T-helper 2 cell treated with Interferon-gamma antibody and Interleukin-4, amounts not matched to agents 5 μg/mL and 100 μg/mL, for 36 hours (primary cell): ENCODE data around the gene RAB31.

Source experiments
- DNase-seq: peaks from one replicate; pipeline ENCODE4 v3.0.0; 2021; ENCODE audit warnings: low spot score
- H3K27ac Mint-ChIP-seq: one replicate; pipeline ENCODE4 v1.8.0; 2021; ENCODE audit warnings: mild to moderate bottlenecking, mixed read lengths
- H3K27me3 Mint-ChIP-seq: one replicate; pipeline ENCODE4 v1.8.0; 2021; ENCODE audit warnings: low read depth, mixed read lengths
- H3K36me3 Mint-ChIP-seq: one replicate; pipeline ENCODE4 v1.8.0; 2021; ENCODE audit warnings: low read depth, mixed read lengths
- H3K4me1 Mint-ChIP-seq: one replicate; pipeline ENCODE4 v1.8.0; 2021; ENCODE audit warnings: low read depth, mixed read lengths
- H3K4me3 Mint-ChIP-seq: one replicate; pipeline ENCODE4 v1.8.0; 2022; ENCODE audit warnings: mild to moderate bottlenecking, moderate library complexity, mixed read lengths
- H3K9me3 Mint-ChIP-seq: one replicate; pipeline ENCODE4 v1.8.0; 2021; ENCODE audit warnings: mixed read lengths

RAB31 gene

DNA sequence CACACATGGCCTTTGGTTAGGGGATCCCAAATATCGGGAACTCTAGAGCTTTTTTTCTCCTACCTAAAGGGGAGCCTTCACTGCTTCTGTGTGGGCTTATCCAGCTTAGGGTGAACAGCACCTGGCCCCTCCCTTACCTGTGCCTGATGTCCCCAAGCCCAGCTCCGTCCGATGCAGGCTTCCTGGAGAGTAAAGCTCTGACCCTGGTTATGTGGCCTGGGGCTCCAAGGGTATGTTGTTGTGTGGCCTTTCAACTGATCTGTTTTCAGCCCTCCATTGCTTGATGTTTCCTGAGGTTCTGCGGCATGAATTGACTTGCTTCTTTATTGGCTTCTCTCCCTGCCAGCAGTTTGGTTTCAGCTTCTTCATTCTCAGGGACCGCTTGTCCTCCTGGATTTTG, 66.0 kb downstream of the RAB31 start:
- H3K27ac Mint-ChIP-seq: no peak overlapping the region
- H3K4me3 Mint-ChIP-seq: no peak overlapping the region
- peaks cover 35% of the 10 kb centered on the region for H3K27me3 Mint-ChIP-seq
- H3K36me3 Mint-ChIP-seq: no peaks in the 10 kb centered on the region
- H3K4me1 Mint-ChIP-seq: peaks cover 1% of the 10 kb centered on the region
- no peaks in the 10 kb centered on the region for H3K9me3 Mint-ChIP-seq
- no peak for DNase-seq

DNA sequence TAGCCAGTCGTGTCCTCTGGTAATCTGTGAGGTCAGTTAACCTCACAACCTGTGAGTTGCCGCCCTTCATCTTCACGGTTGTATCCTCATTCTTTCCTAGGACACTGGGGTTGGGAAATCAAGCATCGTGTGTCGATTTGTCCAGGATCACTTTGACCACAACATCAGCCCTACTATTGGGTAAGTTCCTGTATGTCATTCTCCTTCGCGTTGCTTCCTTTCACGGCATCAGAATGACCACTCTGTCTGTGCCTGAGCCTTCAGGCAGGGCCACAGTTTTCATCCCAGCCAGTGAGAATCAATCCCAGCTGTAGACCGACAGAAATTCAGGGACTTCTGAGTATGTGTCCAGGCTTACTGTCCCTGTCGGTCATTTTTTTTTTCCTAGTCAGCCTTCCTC, 67.1 kb downstream of the RAB31 start:
- Mint-ChIP-seq H3K4me3 (no peak overlapping the region), H3K27me3 (peaks cover 24% of the 10 kb centered on the region), H3K36me3 (no peaks in the 10 kb centered on the region), H3K4me1 (peaks cover 1% of the 10 kb centered on the region), H3K9me3 (no peaks in the 10 kb centered on the region), H3K27ac (no peak overlapping the region)
- no peak for DNase-seq

DNA sequence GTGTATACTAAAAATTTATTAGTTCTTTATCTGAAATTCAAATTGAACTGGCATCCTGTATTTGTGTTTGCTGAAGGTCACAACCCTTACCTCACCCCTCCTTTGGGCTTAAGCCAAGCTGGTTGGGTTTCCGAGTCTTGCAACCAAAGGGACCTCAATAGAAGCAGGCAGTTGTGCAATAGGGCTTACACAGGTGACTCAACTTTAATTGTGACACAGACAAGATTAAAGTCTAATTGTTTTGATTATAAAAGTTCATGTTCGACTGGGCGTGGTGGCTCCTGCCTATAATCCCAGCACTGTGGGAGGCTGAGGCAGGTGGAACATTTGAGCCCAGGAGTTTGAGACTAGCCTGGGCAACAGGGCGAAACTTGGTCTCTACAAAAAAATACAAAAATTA, 71.5 kb downstream of the RAB31 start:
- Mint-ChIP-seq H3K4me3 (no peak overlapping the region), H3K4me1 (peaks cover 3% of the 10 kb centered on the region), H3K36me3 (no peaks in the 10 kb centered on the region), H3K27ac (no peak overlapping the region), H3K9me3 (no peaks in the 10 kb centered on the region), H3K27me3 (peaks cover 7% of the 10 kb centered on the region)
- no peak for DNase-seq

- no peak for DNase-seq
- Mint-ChIP-seq H3K9me3 (no peaks in the 10 kb centered on the region), H3K4me3 (no peak overlapping the region), H3K27ac (no peak overlapping the region), H3K4me1 (peaks cover 8% of the 10 kb centered on the region), H3K36me3 (no peaks in the 10 kb centered on the region), H3K27me3 (peaks cover 18% of the 10 kb centered on the region)
Observed at GRCh38 chr18:9782073-9782857, 74.2 kb downstream of the RAB31 start.

- H3K4me1 Mint-ChIP-seq: peaks cover 8% of the 10 kb centered on the region
- no peaks in the 10 kb centered on the region for H3K9me3 Mint-ChIP-seq
- peaks cover 26% of the 10 kb centered on the region for H3K27me3 Mint-ChIP-seq
- no peak overlapping the region for H3K4me3 Mint-ChIP-seq
- no peaks in the 10 kb centered on the region for H3K36me3 Mint-ChIP-seq
- no peak overlapping the region for H3K27ac Mint-ChIP-seq
- no peak for DNase-seq
Observed at GRCh38 chr18:9786631-9787030, 78.5 kb downstream of the RAB31 start.

- H3K27ac Mint-ChIP-seq: no peak overlapping the region
- peaks cover 8% of the 10 kb centered on the region for H3K4me1 Mint-ChIP-seq
- H3K4me3 Mint-ChIP-seq: no peak overlapping the region
- DNase-seq: no peak
- H3K36me3 Mint-ChIP-seq: no peaks in the 10 kb centered on the region
- H3K9me3 Mint-ChIP-seq: no peaks in the 10 kb centered on the region
- H3K27me3 Mint-ChIP-seq: peaks cover 26% of the 10 kb centered on the region
Observed at GRCh38 chr18:9787036-9787435, 78.9 kb downstream of the RAB31 start.

DNA sequence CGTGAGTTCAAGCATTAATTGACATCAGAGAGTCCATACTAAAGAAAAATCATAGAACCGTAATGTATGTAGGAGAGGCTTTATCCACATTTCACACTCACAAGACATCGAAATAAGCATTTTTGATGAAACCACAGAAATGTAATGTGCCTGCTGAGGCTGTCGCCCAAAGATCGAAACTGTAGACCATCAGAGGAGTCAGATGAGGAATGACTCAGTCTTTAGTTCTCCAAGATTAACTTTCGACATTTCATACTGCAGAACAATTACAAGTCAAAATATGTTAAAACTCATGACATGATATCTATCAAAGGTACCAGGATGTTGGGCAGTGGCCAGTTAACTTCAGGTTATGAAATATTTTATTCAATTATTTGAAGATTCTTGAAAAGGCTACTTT, 79.6 kb downstream of the RAB31 start:
- DNase-seq: no peak
- H3K4me1 Mint-ChIP-seq: peaks cover 8% of the 10 kb centered on the region
- no peaks in the 10 kb centered on the region for H3K36me3 Mint-ChIP-seq
- H3K9me3 Mint-ChIP-seq: no peaks in the 10 kb centered on the region
- H3K27ac Mint-ChIP-seq: no peak overlapping the region
- H3K4me3 Mint-ChIP-seq: no peak overlapping the region
- H3K27me3 Mint-ChIP-seq: peaks cover 26% of the 10 kb centered on the region

DNA sequence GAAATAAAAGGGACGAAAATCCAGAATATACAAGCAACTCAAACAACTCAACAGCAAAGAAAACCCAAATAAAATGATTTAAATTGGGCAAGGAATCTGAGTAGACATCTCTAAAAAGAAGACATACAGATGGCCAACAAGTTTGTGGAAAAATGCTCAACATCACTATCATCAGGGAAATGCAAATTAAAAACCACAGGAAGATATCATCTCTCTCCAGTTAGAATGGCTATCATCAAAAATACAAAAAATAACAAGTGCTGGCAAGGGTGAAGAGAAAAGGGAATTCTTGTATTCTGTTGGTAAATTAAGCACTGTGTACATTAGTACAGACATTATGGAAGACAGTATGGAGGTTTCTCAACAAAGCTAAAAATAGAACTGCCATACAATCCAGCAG, 80.0 kb downstream of the RAB31 start:
- no peaks in the 10 kb centered on the region for H3K9me3 Mint-ChIP-seq
- H3K4me3 Mint-ChIP-seq: no peak overlapping the region
- no peaks in the 10 kb centered on the region for H3K36me3 Mint-ChIP-seq
- peaks cover 26% of the 10 kb centered on the region for H3K27me3 Mint-ChIP-seq
- no peak for DNase-seq
- H3K4me1 Mint-ChIP-seq: peaks cover 5% of the 10 kb centered on the region
- H3K27ac Mint-ChIP-seq: no peak overlapping the region

- no peak for DNase-seq
- peaks cover 26% of the 10 kb centered on the region for H3K27me3 Mint-ChIP-seq
- H3K4me1 Mint-ChIP-seq: peaks cover 5% of the 10 kb centered on the region
- H3K27ac Mint-ChIP-seq: no peak overlapping the region
- no peaks in the 10 kb centered on the region for H3K9me3 Mint-ChIP-seq
- no peaks in the 10 kb centered on the region for H3K36me3 Mint-ChIP-seq
- H3K4me3 Mint-ChIP-seq: no peak overlapping the region
Observed at GRCh38 chr18:9788860-9789259, 80.8 kb downstream of the RAB31 start.

GRCh38 chr18:9790261-9790660, 82.2 kb downstream of the RAB31 start:
- Mint-ChIP-seq H3K4me1 (no peaks in the 10 kb centered on the region), H3K27me3 (peaks cover 28% of the 10 kb centered on the region), H3K27ac (no peak overlapping the region), H3K4me3 (no peak overlapping the region), H3K36me3 (no peaks in the 10 kb centered on the region), H3K9me3 (no peaks in the 10 kb centered on the region)
- no peak for DNase-seq

DNA sequence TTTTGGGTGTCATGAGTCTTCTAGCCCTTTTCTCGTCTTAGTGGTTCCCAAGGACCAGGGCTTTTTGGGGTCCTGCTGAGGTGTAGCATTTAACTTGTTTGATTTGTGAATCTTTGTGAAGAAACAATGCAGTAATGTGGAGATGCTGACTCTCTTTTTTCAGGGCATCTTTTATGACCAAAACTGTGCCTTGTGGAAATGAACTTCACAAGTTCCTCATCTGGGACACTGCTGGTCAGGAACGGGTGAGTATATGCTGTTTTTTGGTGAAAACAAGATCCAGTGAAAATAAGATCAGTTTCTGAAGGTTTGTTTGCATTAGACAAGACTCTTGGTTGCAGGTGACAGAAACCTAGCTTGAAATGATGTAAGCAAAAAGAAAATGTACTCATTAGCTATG, 83.9 kb downstream of the RAB31 start:
- H3K4me1 Mint-ChIP-seq: no peaks in the 10 kb centered on the region
- H3K9me3 Mint-ChIP-seq: no peaks in the 10 kb centered on the region
- peaks cover 23% of the 10 kb centered on the region for H3K27me3 Mint-ChIP-seq
- H3K4me3 Mint-ChIP-seq: no peak overlapping the region
- H3K36me3 Mint-ChIP-seq: no peaks in the 10 kb centered on the region
- H3K27ac Mint-ChIP-seq: no peak overlapping the region
- DNase-seq: no peak

GRCh38 chr18:9792565-9793245, 84.6 kb downstream of the RAB31 start:
- no peaks in the 10 kb centered on the region for H3K9me3 Mint-ChIP-seq
- DNase-seq: no peak
- H3K27ac Mint-ChIP-seq: no peak overlapping the region
- H3K4me1 Mint-ChIP-seq: no peaks in the 10 kb centered on the region
- no peak overlapping the region for H3K4me3 Mint-ChIP-seq
- no peaks in the 10 kb centered on the region for H3K36me3 Mint-ChIP-seq
- peaks cover 20% of the 10 kb centered on the region for H3K27me3 Mint-ChIP-seq

- no peak for DNase-seq
- Mint-ChIP-seq H3K4me3 (no peak overlapping the region), H3K27me3 (peaks cover 13% of the 10 kb centered on the region), H3K27ac (no peak overlapping the region), H3K9me3 (no peaks in the 10 kb centered on the region), H3K36me3 (no peaks in the 10 kb centered on the region), H3K4me1 (no peaks in the 10 kb centered on the region)
Observed at GRCh38 chr18:9796011-9796410, 87.9 kb downstream of the RAB31 start.

- peaks cover 13% of the 10 kb centered on the region for H3K27me3 Mint-ChIP-seq
- H3K36me3 Mint-ChIP-seq: no peaks in the 10 kb centered on the region
- no peaks in the 10 kb centered on the region for H3K4me1 Mint-ChIP-seq
- H3K4me3 Mint-ChIP-seq: no peak overlapping the region
- H3K9me3 Mint-ChIP-seq: no peaks in the 10 kb centered on the region
- no peak for DNase-seq
- no peak overlapping the region for H3K27ac Mint-ChIP-seq
Observed at GRCh38 chr18:9796935-9797549, 88.9 kb downstream of the RAB31 start.
